ENCODE results near the gene USP37.
A peak's percentile ranks its signal among the peaks of the same experiment; 100 is the strongest.

The USP37 gene

DNA sequence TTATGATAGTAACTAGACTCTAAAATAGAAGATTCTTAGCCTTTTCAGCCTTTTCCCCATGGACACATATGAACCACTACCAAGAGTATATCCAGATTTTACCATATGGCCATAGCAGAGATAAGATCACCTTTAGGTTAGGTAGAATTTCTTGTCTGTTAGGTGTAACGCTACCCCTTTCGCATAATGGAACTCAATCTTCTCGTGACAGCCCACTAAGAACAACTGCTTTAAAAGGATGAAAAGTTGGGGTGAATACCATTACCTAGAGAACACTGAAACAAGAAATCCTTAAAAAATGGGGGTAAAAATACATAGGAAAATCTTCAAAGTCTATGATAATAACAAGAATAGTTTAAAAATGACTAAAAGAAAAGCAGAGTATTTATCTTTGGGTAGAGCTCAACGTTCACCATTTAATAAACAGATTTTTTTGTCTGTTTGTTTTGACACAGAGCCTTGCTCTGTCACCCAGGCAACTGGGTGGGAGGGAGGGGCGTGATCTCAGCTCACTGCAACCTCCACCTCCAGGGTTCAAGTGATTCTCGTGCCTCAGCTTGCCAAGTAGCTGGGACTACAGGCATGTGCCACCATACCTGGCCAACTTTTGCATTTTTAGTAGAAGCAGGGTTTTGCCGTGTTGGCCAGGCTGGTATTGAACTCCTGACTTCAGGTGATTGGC, 82.0 kb downstream of the USP37 start:
- no peak for DNase-seq (ENCODE audit: low read depth in 1 of 2, low spot score in 1 of 2)
- no peak for TF ChIP-seq JUND (IDR thresholded peaks at IDR 0.05; ENCODE audit: low read depth)
- in situ Hi-C loops (cut with HindIII; ENCODE audit: low pct_unique_long_range_greater_than_20kb, low sequenced_read_pairs): no loop called here

DNA sequence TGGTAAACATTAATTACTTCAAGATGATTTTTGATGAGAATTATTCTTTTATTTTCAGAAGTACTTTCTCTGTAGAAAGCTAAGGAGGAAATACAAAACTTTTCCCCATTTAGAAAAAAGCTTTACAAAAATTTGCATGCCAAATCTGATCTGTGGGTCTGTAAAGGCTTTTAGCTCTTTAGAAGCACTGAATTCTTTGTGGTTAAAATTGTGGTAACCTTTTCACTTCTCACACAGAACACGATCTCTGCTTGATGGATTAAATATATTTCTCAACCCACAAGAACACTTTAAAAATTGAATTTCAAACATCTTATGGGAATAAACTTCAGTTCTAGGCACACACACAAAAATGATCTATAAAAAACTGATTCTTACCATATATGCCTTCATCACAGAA, 85.5 kb downstream of the USP37 start:
- no peak for DNase-seq (ENCODE audit: low read depth in 1 of 2, low spot score in 1 of 2)
- TF ChIP-seq JUND (IDR thresholded peaks at IDR 0.05; ENCODE audit: low read depth): no peak
- in situ Hi-C loops (cut with HindIII; ENCODE audit: low pct_unique_long_range_greater_than_20kb, low sequenced_read_pairs): no loop called here

DNA sequence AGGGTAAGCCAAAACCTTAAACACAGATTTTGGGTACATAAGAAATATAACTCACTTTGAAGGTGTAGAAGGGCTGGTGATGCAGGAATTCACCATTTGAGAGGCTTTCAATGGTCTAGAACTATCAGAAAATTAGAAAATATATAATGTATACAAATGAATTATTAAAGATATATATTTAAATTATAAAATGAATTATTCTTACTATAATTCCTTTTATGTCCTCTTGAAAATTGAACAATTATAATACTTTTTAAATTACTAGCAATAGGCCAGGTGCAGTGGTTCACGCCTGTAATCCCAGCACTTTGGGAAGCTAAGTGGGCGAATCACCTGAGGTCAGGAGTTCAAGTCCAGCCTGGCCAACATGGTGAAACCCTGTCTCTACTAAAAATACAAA, 88.6 kb downstream of the USP37 start:
- in situ Hi-C loops (cut with HindIII; ENCODE audit: low pct_unique_long_range_greater_than_20kb, low sequenced_read_pairs): no loop called here
- TF ChIP-seq JUND (IDR thresholded peaks at IDR 0.05; ENCODE audit: low read depth): no peak
- DNase-seq (ENCODE audit: low read depth in 1 of 2, low spot score in 1 of 2): no peak

DNA sequence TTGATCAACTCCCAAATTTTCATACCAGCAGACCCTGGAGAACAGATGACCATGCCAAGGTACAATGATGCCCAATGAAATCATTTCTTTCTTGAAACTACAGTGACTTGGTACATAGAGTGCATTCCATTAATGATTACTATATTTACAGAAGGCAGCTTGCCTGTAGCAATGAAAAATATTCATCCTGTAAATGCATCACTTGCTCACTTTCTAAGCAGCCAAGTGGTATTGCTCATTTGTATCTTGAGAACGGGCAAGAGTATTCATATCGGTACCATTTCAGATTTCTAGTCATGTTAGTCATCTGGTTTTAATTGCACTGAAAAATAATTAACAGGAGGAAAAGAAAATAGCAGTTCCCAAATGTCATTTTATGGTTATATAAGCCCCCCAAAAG, 89.6 kb downstream of the USP37 start:
- TF ChIP-seq JUND (IDR thresholded peaks at IDR 0.05; ENCODE audit: low read depth): no peak
- DNase-seq (ENCODE audit: low read depth in 1 of 2, low spot score in 1 of 2): no peak
- in situ Hi-C loops (cut with HindIII; ENCODE audit: low pct_unique_long_range_greater_than_20kb, low sequenced_read_pairs): no loop called here

DNA sequence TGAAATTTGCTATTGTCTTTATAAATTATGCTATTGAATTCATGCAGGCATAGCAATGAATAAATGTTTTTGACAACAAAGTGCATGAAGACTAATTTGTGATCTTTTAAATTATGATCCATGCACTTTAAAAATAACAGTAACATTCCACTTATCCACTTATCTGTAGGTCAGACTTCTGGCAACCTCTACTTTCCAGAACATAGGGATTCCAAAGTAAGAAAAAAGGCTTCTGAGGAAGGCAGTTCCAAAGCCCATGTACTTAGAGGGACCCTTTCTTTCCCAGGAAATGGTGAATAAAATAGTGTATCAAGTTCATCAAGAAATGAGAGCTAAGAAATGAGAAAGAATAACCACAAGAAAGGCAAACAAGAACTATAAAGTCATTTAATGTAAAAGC, 90.9 kb downstream of the USP37 start:
- in situ Hi-C loops (cut with HindIII; ENCODE audit: low pct_unique_long_range_greater_than_20kb, low sequenced_read_pairs): no loop called here
- TF ChIP-seq JUND (IDR thresholded peaks at IDR 0.05; ENCODE audit: low read depth): no peak
- DNase-seq (ENCODE audit: low read depth in 1 of 2, low spot score in 1 of 2): no peak

DNA sequence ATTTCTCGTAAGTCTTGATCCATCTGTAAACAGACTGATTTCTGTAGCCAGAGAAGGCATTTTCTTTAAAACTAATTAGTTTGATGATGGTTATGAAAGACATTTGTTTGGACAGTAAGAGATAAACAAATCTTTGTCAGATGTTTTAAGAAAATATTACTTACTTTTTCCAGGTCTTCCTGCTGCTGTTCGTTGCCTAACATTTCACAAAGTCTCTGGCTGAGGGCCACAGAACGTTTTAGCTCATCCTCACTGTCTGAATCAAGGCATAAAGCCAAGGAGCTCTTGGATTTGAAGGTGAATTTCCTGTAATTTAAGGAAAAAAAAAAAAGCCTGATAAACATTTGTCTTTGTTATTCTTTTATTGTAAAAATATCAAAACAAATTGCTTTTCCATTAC, 91.5 kb downstream of the USP37 start:
- TF ChIP-seq JUND (IDR thresholded peaks at IDR 0.05; ENCODE audit: low read depth): no peak
- in situ Hi-C loops (cut with HindIII; ENCODE audit: low pct_unique_long_range_greater_than_20kb, low sequenced_read_pairs): no loop called here

DNA sequence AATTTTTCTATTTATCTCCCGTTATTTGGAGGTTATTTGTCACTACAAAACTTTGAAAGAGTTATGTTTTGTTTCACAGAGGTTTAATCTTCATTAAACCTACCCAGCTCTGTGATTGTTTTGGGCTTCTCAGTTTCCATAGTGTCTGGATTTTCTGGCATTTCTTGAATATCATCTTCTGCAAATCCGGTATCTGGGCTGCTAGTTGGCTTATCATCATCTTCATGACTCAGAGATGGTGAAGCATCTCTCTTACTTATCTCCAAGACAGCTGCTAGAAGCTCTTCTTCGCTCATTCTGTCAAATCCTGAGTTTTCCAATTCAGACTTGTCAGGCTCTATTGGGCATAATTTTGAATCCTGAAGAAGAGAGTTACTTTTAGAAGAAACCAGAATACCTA, 93.6 kb downstream of the USP37 start:
- in situ Hi-C loops (cut with HindIII; ENCODE audit: low pct_unique_long_range_greater_than_20kb, low sequenced_read_pairs): no loop called here
- no peak for TF ChIP-seq JUND (IDR thresholded peaks at IDR 0.05; ENCODE audit: low read depth)
- DNase-seq (ENCODE audit: low read depth in 1 of 2, low spot score in 1 of 2): no peak

More for the DNA sequence above, 91.5 kb downstream of the USP37 start:
- no peak for DNase-seq (ENCODE audit: low read depth in 1 of 2, low spot score in 1 of 2)

DNA sequence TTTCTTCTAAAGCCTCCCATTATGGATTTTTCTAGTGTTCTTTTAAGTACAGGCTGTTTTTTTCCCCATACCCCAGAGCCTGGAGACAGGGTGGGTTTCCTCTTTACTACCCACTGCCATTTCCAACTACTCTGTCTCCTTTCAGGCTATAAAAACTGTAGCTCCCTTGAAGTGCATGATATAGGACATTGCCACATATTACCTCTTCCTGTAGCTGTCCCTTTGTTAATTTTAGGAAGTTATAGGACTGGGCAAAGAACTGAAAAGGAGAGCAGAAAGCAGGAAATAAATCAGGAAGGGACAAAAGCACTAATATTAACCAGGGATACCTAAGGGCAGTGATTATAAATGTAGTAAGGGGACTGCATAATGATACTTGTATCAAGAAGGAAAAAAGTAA, 95.2 kb downstream of the USP37 start:
- DNase-seq (ENCODE audit: low read depth in 1 of 2, low spot score in 1 of 2): no peak
- in situ Hi-C loops (cut with HindIII; ENCODE audit: low pct_unique_long_range_greater_than_20kb, low sequenced_read_pairs): no loop called here
- TF ChIP-seq JUND (IDR thresholded peaks at IDR 0.05; ENCODE audit: low read depth): no peak

DNA sequence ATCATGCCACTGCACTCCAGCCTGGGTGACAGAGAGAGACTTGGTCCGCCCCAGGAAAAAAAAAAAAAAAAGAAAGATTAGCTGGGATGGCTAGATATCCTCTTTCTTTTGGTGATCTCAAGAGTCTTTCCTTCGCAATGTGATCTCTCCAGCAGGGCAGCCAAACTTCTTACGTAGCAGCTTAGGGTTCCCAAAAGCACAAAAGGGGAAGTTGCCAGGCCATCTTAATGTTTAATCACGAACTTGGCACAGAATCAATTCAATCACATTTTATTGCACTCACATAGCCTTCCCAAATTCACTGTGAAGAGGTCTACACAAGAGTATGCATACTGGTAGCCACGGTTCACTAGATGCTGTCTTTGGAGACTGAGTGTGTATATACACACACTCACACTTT, 96.2 kb downstream of the USP37 start:
- in situ Hi-C loops (cut with HindIII; ENCODE audit: low pct_unique_long_range_greater_than_20kb, low sequenced_read_pairs): no loop called here
- no peak for TF ChIP-seq JUND (IDR thresholded peaks at IDR 0.05; ENCODE audit: low read depth)
- no peak for DNase-seq (ENCODE audit: low read depth in 1 of 2, low spot score in 1 of 2)

DNA sequence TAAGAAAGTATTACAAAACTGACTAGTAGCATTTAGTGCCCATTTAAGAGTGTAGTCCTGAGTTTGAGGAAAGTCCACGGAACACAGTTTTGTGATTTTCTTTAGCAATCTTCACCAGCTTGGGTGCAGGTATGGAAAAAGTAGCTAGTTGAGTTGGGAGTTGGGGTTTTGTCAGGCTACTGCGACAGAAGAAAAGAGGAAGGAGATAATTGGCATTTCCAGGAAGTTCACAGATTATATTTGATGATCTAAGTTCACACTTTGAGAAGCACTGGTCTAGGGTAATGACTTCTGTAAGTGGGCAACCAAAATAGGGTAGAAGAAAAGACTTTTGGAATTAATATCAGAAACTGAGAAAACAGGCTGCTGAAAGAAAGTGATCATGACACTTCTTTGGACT, 97.1 kb downstream of the USP37 start:
- no peak for TF ChIP-seq JUND (IDR thresholded peaks at IDR 0.05; ENCODE audit: low read depth)
- in situ Hi-C loops (cut with HindIII; ENCODE audit: low pct_unique_long_range_greater_than_20kb, low sequenced_read_pairs): no loop called here
- no peak for DNase-seq (ENCODE audit: low read depth in 1 of 2, low spot score in 1 of 2)

DNA sequence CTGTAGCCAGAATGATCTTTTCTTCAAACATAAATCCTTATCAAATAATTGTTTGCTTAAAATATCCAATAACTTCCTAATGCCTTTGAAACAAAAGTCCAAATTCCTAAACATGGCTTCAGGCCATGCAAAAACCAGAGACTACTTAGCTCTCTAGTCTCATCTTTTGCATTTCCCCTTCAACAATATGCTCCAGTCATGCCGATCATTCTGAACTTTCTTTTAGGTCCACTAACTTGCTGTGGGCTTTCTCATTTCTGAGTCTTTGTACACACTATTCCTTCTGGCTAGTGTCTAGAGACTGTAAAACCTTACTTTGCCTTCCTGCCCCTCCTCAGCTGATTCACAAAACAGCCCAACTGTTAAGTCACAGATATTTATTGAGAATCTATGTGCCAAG, 97.7 kb downstream of the USP37 start:
- TF ChIP-seq JUND (IDR thresholded peaks at IDR 0.05; ENCODE audit: low read depth): no peak
- DNase-seq (ENCODE audit: low read depth in 1 of 2, low spot score in 1 of 2): no peak
- in situ Hi-C loops (cut with HindIII; ENCODE audit: low pct_unique_long_range_greater_than_20kb, low sequenced_read_pairs): no loop called here

DNA sequence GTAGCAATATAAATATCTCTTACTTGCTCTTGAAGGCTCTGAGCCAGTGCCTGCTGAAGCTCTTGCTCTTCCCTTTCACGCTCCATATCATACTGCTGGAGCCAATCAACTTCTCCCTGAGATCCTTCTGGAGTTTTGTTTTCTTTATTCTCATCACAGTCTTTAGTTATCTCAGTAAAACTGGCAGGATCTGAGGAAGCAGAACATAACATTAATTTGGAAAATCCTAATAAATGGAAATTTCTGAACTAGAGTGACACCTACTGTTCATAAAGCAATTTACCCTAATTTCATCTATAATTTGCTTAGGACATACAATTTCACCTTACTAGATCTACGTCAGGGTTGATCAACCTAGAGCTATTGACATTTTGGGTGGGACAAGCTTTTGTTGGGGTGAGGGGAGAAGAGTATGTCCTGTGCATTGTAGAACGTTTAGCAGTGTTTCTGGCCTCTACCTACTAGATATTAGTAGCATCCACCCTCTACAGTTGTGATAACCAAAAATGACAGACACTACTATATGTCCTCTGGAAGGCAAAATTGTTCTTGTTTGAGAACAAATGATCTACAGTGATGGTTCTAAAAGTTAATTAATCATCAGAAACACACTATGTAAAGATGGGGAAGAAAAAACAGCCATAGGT, 102.0 kb downstream of the USP37 start:
- DNase-seq (ENCODE audit: low read depth in 1 of 2, low spot score in 1 of 2): peak in 1 of 2 experiments; percentile 6
- in situ Hi-C loops (cut with HindIII; ENCODE audit: low pct_unique_long_range_greater_than_20kb, low sequenced_read_pairs): no loop called here
- no peak for TF ChIP-seq JUND (IDR thresholded peaks at IDR 0.05; ENCODE audit: low read depth)

DNA sequence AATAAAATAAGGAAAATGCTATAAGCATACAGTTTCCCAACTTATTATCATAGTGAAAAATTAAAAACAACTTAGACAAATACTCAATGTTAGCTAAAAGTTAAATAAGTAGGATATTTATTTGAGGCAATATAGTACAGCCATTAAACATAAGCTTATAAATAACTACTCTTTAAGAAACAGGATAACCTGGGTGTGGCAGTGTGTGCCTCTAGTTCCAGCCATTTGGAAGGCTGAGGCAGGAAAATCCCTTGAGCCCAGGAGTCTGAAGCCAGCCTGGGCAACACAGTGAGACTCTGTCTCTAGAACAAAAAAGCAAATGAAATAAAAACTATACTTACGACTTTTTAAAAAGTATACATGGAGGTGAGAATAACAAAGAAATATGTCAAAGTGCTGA, 109.6 kb downstream of the USP37 start:
- in situ Hi-C loops (cut with HindIII; ENCODE audit: low pct_unique_long_range_greater_than_20kb, low sequenced_read_pairs): no loop called here
- TF ChIP-seq JUND (IDR thresholded peaks at IDR 0.05; ENCODE audit: low read depth): no peak

DNA sequence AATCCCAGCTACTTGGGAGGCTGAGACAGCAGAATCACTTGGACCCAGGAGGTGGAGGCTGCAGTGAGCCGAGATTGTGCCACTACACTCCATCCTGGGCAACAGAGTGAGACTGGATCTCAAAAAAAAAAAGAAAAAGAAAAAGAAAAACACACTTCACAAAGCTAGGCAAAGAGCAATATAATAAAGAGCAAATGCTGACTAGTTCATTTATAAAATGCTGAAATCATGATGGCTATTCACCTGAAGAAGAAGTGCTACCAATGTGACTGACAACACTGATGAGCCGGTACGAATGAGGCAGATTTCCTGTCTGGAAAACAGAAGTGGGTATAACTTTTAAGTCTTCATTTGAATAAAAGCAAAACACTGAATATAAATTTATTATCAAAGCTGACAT, 111.3 kb downstream of the USP37 start:
- DNase-seq (ENCODE audit: low read depth in 1 of 2, low spot score in 1 of 2): no peak
- TF ChIP-seq JUND (IDR thresholded peaks at IDR 0.05; ENCODE audit: low read depth): no peak
- in situ Hi-C loops (cut with HindIII; ENCODE audit: low pct_unique_long_range_greater_than_20kb, low sequenced_read_pairs): no loop called here

More for the DNA sequence above, 109.6 kb downstream of the USP37 start:
- DNase-seq (ENCODE audit: low read depth in 1 of 2, low spot score in 1 of 2): no peak
